Measurements from ENCODE around the gene DBR1. TPM values are rescaled to one million over a fixed set of nuclear protein-coding genes. Genes with fewer than 3 reads are reported as not detected.
A peak's percentile ranks its signal among the peaks of the same experiment; 100 is the strongest.

Gene DBR1
- total and polyA plus RNA-seq, 9 of the 15 experiments (the other 6 are each of a cell fraction or from before 2014, with no cell fraction given), result 2.7 to 14.1 (median 10.9) TPM

DNA sequence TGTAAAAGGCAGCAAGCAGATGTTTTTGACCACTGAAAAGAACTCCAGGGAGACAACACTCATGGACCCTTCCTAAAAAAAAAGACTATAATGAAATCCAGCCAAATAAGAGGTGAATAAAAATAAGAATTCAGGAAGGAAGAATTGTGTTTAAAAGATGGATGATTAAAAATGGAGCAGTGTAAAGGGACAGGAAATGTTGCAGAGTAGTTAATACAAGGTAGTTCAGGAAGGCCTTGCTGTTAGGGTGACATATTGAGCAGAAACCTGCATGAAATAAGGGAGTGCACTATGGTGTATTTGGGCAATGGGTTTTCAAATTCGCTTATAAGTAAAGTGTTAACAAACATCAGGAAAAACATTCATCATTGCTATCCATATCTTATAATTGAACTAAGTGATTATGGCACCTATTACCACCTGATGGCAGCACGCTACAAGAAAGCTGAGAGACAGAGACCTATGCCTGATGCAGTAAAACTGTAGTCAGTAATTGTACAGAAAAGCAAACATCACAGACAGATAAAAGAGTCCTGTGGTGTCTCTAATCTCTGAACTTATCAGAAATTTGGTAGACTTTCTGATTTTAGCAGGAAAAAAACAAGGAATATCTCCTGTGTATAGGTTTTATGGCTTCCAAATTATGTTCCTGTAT, 5.8 kb upstream of the DBR1 start (continued):
- TF ChIP-seq EZH2 (IDR thresholded peaks at IDR 0.05; ENCODE audit: borderline replicate concordance, low read depth, low read length) (no peak), ZNF778 (CRISPR knock-in tag; IDR thresholded peaks at IDR 0.05) (no peak), PURB (CRISPR knock-in tag; IDR thresholded peaks at IDR 0.05; ENCODE audit: low read depth) (no peak), PHF21A (IDR thresholded peaks at IDR 0.05; ENCODE audit: borderline replicate concordance, low read depth) (no peak)
- TF ChIP-seq, protein P1, sequence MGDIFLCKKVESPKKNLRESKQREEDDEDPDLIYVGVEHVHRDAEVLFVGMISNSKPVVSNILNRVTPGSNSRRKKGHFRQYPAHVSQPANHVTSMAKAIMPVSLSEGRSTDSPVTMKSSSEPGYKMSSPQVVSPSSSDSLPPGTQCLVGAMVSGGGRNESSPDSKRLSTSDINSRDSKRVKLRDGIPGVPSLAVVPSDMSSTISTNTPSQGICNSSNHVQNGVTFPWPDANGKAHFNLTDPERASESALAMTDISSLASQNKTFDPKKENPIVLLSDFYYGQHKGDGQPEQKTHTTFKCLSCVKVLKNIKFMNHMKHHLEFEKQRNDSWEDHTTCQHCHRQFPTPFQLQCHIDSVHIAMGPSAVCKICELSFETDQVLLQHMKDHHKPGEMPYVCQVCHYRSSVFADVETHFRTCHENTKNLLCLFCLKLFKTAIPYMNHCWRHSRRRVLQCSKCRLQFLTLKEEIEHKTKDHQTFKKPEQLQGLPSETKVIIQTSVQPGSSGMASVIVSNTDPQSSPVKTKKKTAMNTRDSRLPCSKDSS (IDR thresholded peaks at IDR 0.05; ENCODE audit: low read depth, partially characterized antibody), result no peak
- TF ChIP-seq, protein P2, sequence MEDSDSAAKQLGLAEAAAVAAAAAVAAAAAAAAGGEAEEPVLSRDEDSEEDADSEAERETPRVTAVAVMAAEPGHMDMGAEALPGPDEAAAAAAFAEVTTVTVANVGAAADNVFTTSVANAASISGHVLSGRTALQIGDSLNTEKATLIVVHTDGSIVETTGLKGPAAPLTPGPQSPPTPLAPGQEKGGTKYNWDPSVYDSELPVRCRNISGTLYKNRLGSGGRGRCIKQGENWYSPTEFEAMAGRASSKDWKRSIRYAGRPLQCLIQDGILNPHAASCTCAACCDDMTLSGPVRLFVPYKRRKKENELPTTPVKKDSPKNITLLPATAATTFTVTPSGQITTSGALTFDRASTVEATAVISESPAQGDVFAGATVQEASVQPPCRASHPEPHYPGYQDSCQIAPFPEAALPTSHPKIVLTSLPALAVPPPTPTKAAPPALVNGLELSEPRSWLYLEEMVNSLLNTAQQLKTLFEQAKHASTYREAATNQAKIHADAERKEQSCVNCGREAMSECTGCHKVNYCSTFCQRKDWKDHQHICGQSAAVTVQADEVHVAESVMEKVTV (CRISPR knock-in tag; IDR thresholded peaks at IDR 0.05), result peak; percentile 53

Measured in K562 (cell line).